ENCODE results near the gene TNS4. TPM values are rescaled to one million over a fixed set of nuclear protein-coding genes. Genes with fewer than 3 reads are reported as not detected.

TNS4 gene
- total RNA-seq, 1 donor from 2014 or later = not detected

DNA sequence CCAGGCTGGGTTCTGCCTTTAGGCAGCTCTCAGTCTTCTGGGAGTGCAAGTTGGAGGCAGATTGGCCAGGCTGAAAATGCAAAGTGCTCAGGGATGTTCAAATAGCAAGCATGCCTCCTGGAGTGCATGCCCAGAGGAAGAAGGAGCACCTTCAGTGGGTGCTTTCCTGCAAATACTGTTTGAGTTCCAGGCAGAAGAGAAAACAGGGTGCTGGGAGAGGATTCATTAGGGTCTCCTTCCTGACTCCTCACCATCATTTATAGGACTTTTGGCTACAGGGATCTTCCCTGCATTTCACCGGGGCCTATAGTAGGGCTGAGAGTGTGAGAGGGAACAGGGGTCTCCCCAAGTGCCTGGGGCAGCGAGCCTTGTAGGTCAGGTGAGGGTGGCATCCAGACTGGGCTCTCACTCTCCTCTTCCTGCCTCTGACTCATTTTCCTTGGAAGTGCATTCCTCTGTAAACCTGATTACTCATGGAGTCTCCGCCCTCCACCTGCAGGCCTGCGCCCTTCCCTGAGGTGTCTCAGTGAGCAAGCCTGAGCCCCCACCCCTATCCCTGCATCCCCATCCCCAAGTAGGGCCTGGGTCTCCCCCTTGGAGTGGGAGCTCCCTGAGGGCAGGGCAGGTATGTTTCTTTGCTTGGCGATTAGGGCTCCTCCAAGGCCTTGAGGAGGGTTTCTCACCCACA lies 17.1 kb upstream of the TNS4 start:
- no peak for FAIRE-seq
- DNase-seq (ENCODE audit: low spot score in 2 of 2) = no peak

DNA sequence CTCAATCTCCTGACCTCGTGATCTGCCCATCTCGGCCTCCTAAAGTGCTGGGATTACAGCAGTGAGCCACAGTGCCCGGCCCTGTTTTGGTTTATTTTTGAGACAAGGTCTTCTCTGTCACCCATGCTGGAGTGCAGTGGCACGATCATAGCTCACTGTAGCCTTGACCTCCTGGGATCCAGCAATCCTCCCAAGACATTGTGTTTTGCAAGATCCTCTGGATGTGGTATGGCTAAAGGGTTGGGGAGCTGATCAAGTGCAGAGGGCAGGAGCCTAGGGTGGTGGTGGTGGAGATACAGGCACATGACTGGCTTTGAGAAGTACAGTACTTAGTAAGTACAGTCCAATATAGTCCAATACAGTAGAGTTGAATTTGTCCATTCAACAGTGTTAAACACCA lies 16.6 kb upstream of the TNS4 start:
- DNase-seq (ENCODE audit: low spot score in 2 of 2) (no peak), FAIRE-seq (no peak)

DNA sequence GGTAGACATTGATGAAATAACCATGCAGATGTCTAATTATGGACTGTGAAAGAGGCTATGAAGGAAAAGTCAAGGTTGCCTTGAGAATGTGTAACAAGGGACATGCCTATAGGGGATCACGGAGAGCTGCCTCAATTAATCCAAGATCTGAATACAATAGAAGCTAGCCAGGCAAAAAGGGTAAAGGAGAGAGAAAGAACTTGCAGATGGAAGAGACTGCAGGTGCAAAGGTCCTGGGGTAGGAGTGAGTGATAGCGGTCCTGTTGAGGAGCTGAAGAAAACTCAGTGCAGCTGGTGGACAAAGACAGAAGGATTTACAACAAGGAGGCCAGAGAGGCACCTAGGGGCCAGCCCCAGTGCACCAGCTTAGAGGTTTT lies 15.9 kb upstream of the TNS4 start:
- no peak for FAIRE-seq
- DNase-seq (ENCODE audit: low spot score in 2 of 2) = no peak

DNA sequence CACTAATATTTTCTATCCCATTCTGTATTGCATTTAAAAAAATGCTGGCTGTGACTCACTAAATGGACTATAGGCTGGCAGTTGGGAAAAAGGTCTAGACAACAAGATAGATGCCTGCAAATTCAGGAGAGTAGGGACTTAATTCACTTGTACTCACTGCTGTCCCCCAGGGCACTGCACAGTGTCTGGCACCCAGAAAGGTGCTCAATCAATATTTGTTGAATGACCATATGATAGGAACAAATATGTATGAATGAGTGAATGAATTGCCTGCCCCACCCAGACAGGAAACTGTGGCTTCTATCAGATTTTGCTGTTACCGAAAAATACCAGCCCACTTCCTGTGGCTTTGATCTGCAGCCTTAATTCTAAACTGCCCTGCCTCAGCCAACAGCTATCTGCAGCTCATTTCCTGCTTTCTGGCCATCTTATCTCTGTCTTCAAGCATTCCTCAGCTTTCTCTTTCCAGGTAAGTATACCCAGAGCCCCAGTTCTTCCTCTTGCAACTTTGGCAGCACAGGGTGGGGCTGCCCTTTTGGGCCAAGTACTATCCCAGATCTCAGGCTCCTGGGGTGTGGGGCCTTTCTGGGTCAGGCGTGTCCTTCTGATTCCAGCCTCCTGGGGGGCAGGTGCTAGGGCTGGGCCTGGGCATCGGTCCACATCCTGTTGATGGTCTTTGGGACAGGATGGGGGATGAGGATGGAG lies 15.3 kb upstream of the TNS4 start:
- FAIRE-seq (no peak), DNase-seq (ENCODE audit: low spot score in 2 of 2) (no peak)

DNA sequence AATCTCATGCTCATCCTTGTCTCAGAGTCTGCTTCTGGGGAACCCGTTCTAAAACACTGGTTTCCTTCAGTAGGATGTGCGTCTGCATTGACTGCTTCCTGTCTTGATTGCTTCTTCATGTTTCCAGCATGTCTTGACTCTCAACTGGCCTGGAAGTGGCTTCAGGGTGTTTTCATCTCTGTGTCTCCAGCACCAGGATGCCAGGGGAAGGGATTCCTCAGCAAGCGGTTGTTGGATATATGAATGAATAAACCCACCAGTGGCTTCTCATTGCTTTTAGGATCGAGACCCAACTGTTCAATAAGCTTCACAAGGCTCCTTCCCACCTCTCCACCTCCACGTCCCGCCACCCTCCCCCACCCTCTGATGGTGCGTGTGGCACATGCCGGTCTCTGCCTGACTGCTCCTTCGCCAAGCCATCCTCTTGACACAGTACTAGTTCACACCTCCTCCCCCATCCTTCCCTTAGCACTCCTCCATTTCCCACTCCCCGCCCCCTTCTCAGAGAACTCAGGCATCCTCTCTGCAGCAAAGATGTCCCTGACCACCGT lies 14.1 kb upstream of the TNS4 start:
- no peak for DNase-seq (ENCODE audit: low spot score in 2 of 2)
- FAIRE-seq = no peak

DNA sequence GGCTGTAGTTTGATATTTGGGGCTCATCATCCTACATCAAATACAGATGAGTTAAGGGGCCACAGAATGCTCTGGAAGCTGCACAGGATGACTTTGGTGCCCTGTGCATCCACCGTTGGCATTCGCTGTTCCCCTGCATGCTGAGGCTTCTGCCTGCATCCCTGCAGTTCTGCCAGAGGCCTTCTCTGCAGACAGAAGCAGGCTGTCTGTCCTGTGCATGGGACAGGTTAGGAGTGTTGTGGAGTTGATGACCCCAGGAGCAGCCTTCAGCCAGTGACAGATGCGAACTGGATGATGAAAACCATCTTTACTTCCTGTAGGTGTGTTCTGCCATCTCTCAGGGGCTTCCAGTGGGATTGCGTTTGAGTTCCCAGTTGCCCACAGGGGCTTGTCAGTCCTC lies 13.6 kb upstream of the TNS4 start:
- DNase-seq (ENCODE audit: low spot score in 2 of 2) = no peak
- no peak for FAIRE-seq

DNA sequence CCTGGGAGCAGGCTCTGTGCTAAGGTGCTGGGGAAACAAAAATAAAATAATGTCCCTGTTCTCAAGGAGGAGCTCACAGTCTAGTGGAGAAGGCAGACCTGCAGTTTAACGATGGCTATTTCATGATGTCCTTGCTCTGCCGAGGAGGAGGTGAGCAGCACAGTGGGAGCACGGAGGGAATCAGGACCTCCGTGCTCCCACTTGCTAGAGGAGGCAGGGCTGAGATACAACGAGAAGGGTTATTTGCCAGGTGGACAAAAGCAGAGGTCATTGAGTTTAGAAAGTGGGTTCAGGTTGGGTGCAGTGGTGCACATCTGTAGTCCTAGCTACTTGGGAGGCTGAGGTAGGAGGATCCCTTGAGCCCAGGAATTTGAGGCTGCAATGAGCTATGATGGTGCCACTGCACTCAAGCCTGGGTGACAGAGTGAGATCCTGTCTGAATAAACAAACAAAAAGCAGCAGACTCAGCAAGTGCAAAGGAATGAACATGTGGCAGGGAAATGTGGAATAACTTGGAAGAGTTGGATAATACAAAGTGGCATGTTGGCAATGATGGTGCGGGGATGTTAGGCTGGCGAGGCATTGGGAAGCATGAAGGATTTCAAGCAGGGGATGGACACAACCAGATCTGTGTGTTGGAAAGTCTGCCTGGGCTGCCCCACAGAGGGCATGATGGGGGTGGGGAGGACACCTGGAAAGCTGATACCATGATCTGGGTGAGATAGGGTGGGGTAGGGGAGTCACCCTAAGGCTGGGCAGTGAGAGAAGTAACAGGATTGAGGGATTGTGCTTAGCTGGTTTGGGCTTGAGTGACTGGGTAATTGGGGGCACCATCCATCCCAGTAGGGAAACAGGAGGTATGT lies 12.8 kb upstream of the TNS4 start:
- DNase-seq (ENCODE audit: low spot score in 2 of 2) (no peak), FAIRE-seq (no peak)

DNA sequence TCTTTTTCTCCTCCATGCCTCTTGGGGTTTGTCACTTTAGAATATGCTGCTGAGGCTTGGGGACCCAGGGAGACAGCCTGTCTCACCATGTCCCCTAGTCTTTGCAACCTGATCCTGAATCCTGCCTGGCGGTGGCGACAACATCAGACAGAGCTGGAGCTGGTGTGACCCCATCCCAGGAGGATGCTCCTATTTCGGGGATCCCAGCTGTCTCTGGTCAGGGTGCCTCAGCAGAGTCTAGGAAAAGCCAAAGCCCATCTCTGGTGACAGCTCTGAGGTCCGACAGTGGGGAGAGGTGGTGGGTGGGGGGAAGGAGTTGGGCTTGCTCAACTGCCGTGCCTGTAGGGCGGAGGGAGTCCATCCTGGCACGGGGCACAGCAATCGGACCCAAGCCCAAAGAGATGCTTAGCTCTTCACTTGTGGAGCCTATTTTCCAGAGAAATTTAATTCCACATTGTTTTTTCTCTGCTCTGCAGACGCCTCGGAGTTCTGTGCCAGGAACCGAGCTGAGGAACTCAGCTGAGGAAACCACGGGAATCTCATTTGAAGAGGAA lies 10.3 kb upstream of the TNS4 start:
- DNase-seq (ENCODE audit: low spot score in 2 of 2) = no peak

DNA sequence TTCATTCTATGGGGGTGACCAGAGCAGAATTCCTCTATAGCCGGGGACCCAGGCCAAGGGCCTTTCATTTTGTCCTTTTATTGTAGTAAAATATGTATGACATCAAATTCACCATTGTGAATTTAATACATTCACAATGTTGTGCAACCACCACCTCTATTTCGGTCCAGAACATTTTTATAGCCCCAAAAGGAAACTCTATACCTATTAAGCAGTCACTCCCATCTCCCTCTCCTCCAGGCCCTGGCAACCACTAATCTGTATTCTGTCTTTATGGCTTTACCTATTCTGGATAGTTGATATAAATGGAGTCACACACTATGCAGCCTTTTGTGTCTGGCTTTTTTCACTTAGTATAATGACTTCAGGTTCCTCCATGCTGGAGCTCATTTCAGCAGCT lies 9.7 kb upstream of the TNS4 start:
- no peak for FAIRE-seq
- no peak for DNase-seq (ENCODE audit: low spot score in 2 of 2)

More for the DNA sequence above, 10.3 kb upstream of the TNS4 start:
- FAIRE-seq = no peak

DNA sequence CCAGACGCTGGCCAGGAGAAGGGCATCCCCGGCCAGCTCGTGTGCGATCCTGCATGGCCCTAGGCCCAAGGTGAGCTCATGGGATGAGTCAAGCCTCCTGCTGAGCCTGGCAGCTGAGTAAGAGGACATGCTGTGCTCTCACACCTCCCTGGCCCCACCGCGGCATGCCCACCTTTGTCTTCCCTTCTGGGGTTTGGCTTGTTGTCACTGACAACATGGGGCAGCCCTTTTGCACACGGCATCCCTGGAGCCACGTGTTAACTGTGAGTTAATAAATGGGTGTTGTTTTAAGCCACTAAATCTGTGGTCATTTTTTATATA lies 8.9 kb upstream of the TNS4 start:
- FAIRE-seq (no peak), DNase-seq (ENCODE audit: low spot score in 2 of 2) (no peak)

DNA sequence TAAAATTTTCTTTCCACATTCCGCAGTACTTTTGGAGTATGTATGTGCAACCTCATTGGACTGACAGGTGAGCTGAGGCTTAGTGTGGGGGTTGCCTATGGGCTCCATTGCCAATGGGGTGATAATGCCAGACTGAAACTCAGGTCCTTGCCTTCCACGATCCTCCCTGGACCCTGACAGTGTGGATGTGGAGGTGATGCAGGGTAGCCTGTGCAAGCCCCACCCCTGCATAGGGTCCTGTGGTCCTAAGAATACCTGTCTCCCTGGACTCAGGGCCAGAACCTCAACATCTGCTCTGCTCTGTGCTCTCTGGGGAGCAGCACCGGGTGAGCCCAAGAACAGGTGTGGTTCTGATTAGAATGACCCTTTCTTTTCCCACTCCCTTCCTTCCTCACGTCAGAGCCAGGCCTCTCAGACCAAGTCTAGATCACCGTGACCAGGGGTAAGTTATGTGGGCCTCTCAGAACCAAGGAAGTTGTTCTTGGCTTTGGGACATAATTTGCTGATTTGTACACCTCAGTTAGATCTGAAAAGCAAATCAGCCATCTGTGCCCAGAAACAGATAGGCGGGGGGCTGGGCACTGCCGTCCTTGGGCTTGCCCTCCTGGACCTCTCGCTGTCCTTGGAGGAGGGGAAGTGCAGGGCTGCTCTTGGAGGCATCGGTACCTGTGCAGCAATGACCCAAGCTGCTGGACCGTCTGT lies 8.4 kb upstream of the TNS4 start:
- FAIRE-seq (no peak), DNase-seq (ENCODE audit: low spot score in 2 of 2) (no peak)

DNA sequence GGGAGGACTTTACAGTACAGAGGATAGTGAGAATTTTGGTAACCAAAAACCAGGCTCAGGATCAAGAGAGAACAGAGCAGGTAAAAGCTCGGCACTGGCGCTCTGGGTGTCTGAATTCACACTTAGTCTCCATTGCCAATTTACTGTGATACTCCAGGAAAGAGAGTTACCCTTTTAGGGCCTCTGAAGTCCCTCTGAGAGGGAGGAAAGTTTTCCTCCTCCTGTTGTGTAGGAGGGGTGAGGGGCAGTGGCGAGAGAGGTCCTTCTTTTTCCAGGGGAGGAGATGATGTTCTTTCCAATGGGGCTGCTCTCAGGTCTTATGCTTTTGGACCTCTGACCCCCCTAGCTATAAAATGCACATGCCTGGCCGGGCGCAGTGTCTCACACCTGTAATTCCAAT lies 5.4 kb upstream of the TNS4 start:
- DNase-seq (ENCODE audit: low spot score in 2 of 2) = no peak
- no peak for FAIRE-seq

DNA sequence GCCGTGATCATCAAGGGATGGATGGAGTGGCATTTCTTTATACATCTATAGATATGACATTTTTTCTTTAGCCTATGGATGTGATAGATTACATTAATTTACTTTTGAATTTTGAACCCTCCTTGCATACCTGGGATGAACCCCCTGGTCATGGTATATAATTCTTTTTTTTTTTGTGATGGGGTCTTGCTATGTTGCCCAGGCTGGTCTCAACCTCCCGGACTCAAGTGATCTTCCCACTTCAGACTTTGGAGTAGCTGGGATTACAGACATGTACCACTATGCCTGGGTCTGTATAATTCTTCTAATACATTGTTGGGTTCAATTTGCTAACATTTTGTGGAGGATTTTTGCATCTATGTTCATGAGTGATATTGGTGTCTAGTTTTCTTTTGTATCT lies 1.7 kb upstream of the TNS4 start:
- FAIRE-seq (no peak), DNase-seq (ENCODE audit: low spot score in 2 of 2) (no peak)

DNA sequence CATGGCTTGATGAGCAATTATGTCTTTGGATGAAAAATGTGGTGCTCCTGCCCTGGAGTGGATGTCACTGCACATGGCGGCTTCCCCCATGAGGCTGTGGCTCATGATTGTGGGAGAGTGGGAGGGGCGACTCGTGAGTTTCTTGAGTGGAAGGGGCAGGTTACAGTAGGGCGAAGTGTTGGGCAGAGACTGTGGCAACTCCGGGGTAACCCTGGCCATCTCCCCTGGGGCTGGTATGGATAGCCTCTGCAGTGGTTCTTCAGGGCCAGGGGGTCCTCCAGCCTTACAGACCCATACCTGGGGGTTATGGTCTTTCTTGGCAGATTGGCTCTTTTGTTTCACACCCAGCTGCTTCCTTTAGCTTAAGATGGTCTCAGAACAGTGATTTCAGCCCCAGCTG lies 1.3 kb upstream of the TNS4 start:
- DNase-seq (ENCODE audit: low spot score in 2 of 2) (no peak), FAIRE-seq (no peak)

DNA sequence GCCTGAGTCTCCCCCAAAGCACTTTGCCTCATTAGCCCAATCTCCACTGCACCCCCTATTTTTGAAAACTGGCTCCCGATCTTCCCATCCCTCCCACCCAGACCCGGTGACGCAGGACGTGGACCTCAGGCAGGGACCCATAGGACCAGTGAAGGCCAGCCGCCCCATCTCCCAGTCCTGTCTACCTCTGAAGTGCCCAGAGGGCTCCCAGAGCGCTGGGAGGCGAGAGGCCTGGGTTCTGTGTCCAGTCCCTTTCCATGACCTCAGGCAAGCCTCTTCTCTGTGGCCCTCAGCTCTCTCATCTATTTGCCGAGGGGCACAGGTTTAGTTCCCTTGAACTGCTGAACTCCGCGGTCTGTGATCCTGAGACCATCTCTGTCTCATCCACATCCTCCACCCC lies 714 bp downstream of the TNS4 start:
- FAIRE-seq (no peak), DNase-seq (ENCODE audit: low spot score in 2 of 2) (no peak)

DNA sequence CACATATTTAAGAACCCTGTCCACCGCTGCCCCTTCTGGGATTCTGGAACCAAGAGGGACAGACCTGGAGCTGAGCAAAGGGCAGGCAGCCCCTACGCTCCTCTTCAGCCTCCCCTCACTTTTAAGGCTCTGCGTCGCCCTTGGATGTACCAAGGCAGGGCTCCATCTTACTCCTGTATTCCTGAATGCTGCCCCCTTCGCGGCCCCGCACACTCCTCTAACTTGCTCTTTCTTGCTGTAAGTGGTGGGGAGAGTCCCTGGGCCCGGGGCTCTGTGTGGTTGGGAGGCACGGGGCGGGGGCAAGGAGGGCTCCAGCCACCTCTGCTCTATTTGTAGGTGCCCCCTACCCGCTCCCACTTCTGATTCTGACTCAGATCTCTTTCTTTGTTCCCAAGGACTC lies 1.2 kb downstream of the TNS4 start:
- no peak for FAIRE-seq
- DNase-seq (ENCODE audit: low spot score in 2 of 2) = no peak

DNA sequence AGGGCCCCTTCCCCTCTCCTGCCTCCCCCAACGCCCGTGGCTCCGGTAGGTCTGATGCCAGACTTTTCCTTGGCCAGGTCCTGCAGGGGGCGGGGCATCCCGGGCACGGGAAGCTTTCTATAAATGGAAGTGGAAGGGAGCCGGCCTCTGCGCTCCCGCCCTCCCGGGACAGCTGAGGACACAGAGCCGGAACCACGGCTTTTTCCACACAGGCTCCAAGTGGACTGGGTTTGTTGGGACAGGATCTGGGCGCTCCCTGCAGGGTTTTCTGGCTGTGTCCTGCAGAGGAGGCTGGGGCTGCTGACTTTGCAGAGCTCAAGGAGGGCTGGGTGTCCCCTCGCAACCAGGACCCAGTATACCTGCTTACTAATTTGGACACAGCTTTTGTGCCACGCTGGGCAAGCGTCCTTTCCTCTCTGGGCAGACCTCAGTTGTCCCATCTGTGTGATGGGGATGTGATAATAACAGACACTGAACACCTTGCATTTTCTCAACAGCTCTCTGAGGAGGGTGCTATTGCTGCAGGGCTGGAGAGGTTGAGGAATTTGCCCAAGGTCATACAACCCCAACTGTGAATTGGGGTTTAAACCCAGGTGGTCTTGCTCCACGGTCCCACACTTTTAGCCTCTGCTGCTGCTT lies 1.8 kb downstream of the TNS4 start:
- FAIRE-seq (no peak), DNase-seq (ENCODE audit: low spot score in 2 of 2) (peak in 1 of 2 donors; percentile 72)

DNA sequence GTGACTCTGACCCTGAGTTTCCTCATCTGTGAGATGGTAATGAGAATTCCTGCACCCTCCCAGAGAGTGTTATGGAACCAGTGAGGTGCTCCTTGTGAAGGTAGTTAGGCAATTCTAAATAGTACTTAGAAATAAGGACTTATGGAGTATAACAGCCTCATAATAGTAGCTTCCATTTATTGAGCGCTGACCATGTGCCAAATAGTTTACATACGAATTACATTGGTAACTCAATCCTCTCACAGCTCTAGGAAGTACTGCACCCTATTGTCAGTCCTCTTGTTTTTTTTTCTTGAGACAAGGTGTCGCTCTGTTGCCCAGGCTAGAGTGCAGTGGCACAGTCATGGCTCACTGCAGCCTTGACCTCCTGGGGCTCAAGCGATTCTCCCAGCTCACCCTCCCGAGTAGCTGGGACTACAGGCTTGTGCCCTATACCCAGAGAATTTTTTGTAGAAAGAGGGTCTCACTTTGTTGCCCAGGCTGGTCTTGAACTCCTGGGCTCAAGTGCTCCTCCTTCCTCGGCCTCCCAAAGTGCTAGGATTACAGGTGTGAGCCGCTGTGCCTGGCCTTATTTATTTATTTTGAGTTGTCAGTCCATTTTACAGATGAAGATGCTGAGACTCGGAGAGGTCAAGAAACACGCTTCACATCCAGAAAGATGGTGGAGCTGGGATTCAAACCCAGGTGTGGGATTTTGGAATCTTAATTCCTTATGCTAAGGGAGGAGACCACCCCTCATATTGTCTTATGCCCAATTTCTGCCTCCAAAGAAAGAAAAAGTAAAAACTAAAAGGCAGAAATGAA lies 2.9 kb downstream of the TNS4 start:
- FAIRE-seq (no peak), DNase-seq (ENCODE audit: low spot score in 2 of 2) (no peak)

DNA sequence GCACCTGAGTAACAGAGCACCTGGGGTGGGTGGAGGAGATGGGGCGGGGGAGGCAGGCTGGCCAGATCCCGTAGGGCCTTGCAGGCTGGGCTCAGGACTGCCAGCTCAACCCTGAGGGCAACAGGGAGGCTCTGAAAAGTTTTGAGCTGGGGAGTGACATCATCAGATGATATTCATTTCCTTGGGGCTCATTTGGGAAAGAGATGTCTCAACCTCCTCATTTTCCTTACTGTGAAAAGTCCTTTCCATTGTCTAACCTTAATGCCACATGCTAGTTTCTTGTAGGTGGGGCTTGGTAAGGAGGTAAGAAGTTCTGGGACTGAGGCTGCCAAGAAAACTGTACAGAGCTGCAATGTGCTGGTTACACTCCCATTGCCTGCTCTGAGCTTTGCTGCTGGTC lies 3.7 kb downstream of the TNS4 start:
- FAIRE-seq = no peak
- DNase-seq (ENCODE audit: low spot score in 2 of 2) = no peak
